A549 treated with CpdA at 1 μM for 4 hours (cell line): ENCODE measurements around the gene RNASEH2B. TPM values are rescaled to one million over a fixed set of nuclear protein-coding genes. Genes with fewer than 3 reads are reported as not detected.

ENCODE experiments used
- total RNA-seq: library from RNA; stranded (reverse); fragments of 200-300 nt; extraction: Qiagen RNA extraction; gene quantifications from 5 replicates; pipeline ENCODE4 v1.2.3, GENCODE V29; 2022; ENCODE audit warnings: low read depth

Gene RNASEH2B, protein sequence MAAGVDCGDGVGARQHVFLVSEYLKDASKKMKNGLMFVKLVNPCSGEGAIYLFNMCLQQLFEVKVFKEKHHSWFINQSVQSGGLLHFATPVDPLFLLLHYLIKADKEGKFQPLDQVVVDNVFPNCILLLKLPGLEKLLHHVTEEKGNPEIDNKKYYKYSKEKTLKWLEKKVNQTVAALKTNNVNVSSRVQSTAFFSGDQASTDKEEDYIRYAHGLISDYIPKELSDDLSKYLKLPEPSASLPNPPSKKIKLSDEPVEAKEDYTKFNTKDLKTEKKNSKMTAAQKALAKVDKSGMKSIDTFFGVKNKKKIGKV
- 27.1 to 31.4 TPM (median 27.7 TPM) in 5 replicates for total RNA-seq

DNA sequence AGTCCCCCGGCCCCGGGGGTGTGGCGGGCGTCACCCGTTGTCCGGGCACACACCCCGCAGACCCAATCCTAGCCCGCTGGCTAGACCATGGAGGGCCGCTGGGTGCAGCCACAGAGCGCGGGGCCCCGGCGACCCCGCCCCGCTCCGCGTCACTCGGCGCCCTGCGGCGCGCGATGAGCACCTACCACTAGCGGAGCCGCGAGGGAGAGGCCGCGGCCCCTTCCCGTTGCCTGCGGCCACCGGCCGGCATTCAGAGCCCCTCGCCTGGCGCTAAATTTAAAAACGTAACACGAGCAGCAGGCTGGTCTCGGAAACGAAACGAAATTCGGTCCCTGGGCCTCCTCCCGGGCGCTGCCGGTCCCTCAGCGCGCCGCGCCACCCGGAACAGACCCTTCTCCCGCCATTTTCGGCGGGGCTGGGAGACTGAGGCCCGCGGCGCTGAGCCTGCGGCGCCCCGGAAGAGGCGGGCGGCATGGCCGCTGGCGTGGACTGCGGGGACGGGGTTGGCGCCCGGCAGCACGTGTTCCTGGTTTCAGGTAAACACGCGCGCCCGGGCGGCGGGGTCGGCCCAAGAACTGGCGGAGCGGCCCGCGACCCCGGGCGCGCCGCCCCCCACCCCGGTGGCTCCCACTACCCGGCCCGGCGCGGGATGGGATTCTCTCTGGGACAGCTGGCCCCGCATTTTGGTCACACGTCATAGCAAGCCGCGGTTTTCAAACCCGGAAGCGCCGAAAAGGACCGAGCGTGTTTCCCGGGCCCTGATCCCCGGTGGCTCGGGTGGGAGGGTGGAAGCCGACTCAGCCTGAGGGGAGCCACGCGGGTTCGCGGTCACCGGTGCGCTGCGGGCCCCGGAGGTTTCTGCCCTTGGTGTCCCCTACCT lies at the start of gene RNASEH2B:
RNASEH2B (plus strand) TSS at position 187 of the 880 bp plus-strand sequence; CDS start at position 473, 286 bp downstream.

Other genes with a start within 250 kb of the RNASEH2B start
- not detected in 5 replicates for gene DLEU7, start 66.1 kb upstream of the RNASEH2B start, total RNA-seq
- gene C13orf42, start 201.5 kb downstream of the RNASEH2B start, total RNA-seq: not detected in 5 replicates